ENCODE measurements around the gene SUN2. TPM values are rescaled to one million over a fixed set of nuclear protein-coding genes. Genes with fewer than 3 reads are reported as not detected.
A peak's percentile ranks its signal among the peaks of the same experiment; 100 is the strongest.

The SUN2 gene
- total and polyA plus RNA-seq, 2 of the 4 experiments (the other 2 are of a cell fraction) = 27.8 to 50.0 TPM

DNA sequence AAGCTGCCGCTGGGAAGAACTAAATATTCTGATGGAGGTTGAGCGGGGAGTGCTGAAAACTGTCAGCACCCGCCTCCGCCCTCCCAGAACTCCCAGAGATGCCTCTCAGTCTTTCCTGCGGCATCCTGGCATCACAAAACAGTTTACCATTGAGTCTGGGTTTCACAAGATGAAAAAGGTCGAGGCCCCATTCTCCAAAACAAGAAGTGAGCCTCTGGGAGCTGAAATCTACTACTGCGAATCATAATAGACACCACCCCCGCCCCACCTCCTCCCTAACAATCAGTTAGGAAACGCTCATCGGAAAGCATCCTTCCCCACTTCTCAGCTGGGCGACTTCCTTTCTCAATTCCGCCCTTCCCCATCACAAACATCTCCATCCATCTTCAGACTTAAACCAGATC, 1.0 kb downstream of the SUN2 start:
- Histone ChIP-seq H4K8ac (ENCODE audit: low read depth in 2 of 2, low read length in 2 of 2) (peak overlapping the region; percentile 95 to 98), H2BK15ac (ENCODE audit: low read depth, low read length) (peak overlapping the region; percentile 87; the same call in 2 of the 3 replicates), H2BK20ac (ENCODE audit: low read depth, low read length) (0 out of 2 replicates have a peak overlapping the region, but pooled peaks have one; percentile 18), H3K27ac (ENCODE audit: insufficient read depth, low read length) (peak overlapping the region; percentile 94), H4K5ac (ENCODE audit: low read depth, low read length) (peak overlapping the region; percentile 87), H2AK5ac (ENCODE audit: low read depth, low read length) (peak overlapping the region; percentile 92), H2AK9ac (replicated peaks; ENCODE audit: low read depth, low read length, poor library complexity) (peak overlapping the region; percentile 98), H4K91ac (ENCODE audit: insufficient read depth, low read depth, low read length) (peak overlapping the region; percentile 97), H3K9me1 (ENCODE audit: insufficient read depth, low read length) (peaks cover 14% of the 10 kb centered on the region), H3K9ac (ENCODE audit: low read depth, low read length) (peak overlapping the region; percentile 85), H3K23ac (ENCODE audit: low read depth, low read length) (peak overlapping the region; percentile 70), H4K20me1 (ENCODE audit: insufficient read depth, low read length) (peaks cover 4% of the 10 kb centered on the region; the same call in 1 of the 2 replicates), H3K4ac (ENCODE audit: low read depth, low read length) (peak overlapping the region; percentile 93), H2BK120ac (ENCODE audit: low read depth, low read length) (peak overlapping the region; percentile 61; the same call in 1 of the 2 replicates), H3K9me3 (ENCODE audit: control insufficient read depth, insufficient read depth, low read length) (no peaks in the 10 kb centered on the region), H2BK5ac (ENCODE audit: low read depth, low read length, poor library complexity, severe bottlenecking) (peak overlapping the region; percentile 85), H3K79me1 (ENCODE audit: low read depth in 1 of 2, low read length in 2 of 2) (peaks cover 17 to 65% of the 10 kb centered on the region in 2 experiments), H3K36me3 (ENCODE audit: control insufficient read depth, insufficient read depth, low read length) (peaks cover 27% of the 10 kb centered on the region), H3K27me3 (ENCODE audit: control insufficient read depth, insufficient read depth, low read length) (no peaks in the 10 kb centered on the region), H3K4me3 (ENCODE audit: insufficient read depth, low read depth, low read length) (peak overlapping the region; percentile 52), H3K14ac (replicated peaks; ENCODE audit: low read depth, low read length) (peak overlapping the region; percentile 87), H3K56ac (ENCODE audit: extremely low read depth, insufficient read depth, low read length) (peak overlapping the region; percentile 69), H3K4me2 (ENCODE audit: low read depth, low read length) (peak overlapping the region; percentile 95), H2AFZ (replicated peaks; ENCODE audit: low read length, poor library complexity) (peak overlapping the region; percentile 98), H3K4me1 (ENCODE audit: control insufficient read depth, insufficient read depth, low read length) (peaks cover 9% of the 10 kb centered on the region), H3K18ac (ENCODE audit: low read depth, low read length) (peak overlapping the region; percentile 22)
- WGBS, 2 experiments (ENCODE audit: extremely low coverage in 2 of 2, insufficient read length in 1 of 2) = 0% methylated on average over 4 of the region's 12 CpGs; no CpG with 5 or more reads in 1 of the 2 experiments
- dilution Hi-C loops (cut with HindIII; ENCODE audit: low sequenced_read_pairs, unreplicated experiment) = no loop called here
- no TSS peak for BruUV-seq (replicated peaks)
- ATAC-seq (ENCODE audit: low read depth) (peak; percentile 7), DNase-seq (peak; percentile 19)
- CTCF ChIA-PET = interaction anchor here (1.2 kb wide), 1 partner anchor 11 kb away, joined by 4 read pairs; no protein-coding TSS in a partner anchor
- no peak for TF ChIP-seq RFX5 (IDR thresholded peaks at IDR 0.05; ENCODE audit: low read depth, low read length)
- TF ChIP-seq NFE2L2 (IDR thresholded peaks at IDR 0.05; ENCODE audit: low read depth, low read length) = no peak
- no peak for TF ChIP-seq RCOR1 (IDR thresholded peaks at IDR 0.05; ENCODE audit: insufficient replicate concordance, low read length)
- no peak for TF ChIP-seq FOS (IDR thresholded peaks at IDR 0.05; ENCODE audit: low read depth, low read length)
- TF ChIP-seq, protein P1, sequence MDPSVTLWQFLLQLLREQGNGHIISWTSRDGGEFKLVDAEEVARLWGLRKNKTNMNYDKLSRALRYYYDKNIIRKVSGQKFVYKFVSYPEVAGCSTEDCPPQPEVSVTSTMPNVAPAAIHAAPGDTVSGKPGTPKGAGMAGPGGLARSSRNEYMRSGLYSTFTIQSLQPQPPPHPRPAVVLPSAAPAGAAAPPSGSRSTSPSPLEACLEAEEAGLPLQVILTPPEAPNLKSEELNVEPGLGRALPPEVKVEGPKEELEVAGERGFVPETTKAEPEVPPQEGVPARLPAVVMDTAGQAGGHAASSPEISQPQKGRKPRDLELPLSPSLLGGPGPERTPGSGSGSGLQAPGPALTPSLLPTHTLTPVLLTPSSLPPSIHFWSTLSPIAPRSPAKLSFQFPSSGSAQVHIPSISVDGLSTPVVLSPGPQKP (IDR thresholded peaks at IDR 0.05; ENCODE audit: borderline replicate concordance, low read depth, low read length) = no peak
- no peak for TF ChIP-seq MAZ (IDR thresholded peaks at IDR 0.05; ENCODE audit: borderline replicate concordance, low read depth, low read length)
- no peak for TF ChIP-seq POLR2A (IDR thresholded peaks at IDR 0.05; ENCODE audit: low read depth, low read length)
- TF ChIP-seq SMC3 (IDR thresholded peaks at IDR 0.05; ENCODE audit: low read depth, low read length) = no peak
- TF ChIP-seq, protein P2, sequence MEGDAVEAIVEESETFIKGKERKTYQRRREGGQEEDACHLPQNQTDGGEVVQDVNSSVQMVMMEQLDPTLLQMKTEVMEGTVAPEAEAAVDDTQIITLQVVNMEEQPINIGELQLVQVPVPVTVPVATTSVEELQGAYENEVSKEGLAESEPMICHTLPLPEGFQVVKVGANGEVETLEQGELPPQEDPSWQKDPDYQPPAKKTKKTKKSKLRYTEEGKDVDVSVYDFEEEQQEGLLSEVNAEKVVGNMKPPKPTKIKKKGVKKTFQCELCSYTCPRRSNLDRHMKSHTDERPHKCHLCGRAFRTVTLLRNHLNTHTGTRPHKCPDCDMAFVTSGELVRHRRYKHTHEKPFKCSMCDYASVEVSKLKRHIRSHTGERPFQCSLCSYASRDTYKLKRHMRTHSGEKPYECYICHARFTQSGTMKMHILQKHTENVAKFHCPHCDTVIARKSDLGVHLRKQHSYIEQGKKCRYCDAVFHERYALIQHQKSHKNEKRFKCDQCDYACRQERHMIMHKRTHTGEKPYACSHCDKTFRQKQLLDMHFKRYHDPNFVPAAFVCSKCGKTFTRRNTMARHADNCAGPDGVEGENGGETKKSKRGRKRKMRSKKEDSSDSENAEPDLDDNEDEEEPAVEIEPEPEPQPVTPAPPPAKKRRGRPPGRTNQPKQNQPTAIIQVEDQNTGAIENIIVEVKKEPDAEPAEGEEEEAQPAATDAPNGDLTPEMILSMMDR (conservative IDR thresholded peaks at IDR 0.05; ENCODE audit: low read depth, low read length) = no peak
- TF ChIP-seq, protein P3, sequence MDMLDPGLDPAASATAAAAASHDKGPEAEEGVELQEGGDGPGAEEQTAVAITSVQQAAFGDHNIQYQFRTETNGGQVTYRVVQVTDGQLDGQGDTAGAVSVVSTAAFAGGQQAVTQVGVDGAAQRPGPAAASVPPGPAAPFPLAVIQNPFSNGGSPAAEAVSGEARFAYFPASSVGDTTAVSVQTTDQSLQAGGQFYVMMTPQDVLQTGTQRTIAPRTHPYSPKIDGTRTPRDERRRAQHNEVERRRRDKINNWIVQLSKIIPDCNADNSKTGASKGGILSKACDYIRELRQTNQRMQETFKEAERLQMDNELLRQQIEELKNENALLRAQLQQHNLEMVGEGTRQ (IDR thresholded peaks at IDR 0.05; ENCODE audit: low read depth, low read length) = no peak
- TF ChIP-seq CHD1 (IDR thresholded peaks at IDR 0.05; ENCODE audit: low read depth, low read length) = no peak
- no peak for TF ChIP-seq CEBPB (IDR thresholded peaks at IDR 0.05; ENCODE audit: low read depth, low read length)
- TF ChIP-seq RAD21 (IDR thresholded peaks at IDR 0.05; ENCODE audit: low read length) = no peak
- TF ChIP-seq MAFK (IDR thresholded peaks at IDR 0.05; ENCODE audit: low read depth, low read length) = no peak
- no peak for TF ChIP-seq BHLHE40 (IDR thresholded peaks at IDR 0.05; ENCODE audit: low read depth, low read length)
- no peak for TF ChIP-seq MXI1 (IDR thresholded peaks at IDR 0.05; ENCODE audit: borderline replicate concordance, low read depth, low read length)
- POLR2A ChIA-PET (ENCODE audit: unreplicated experiment) = interaction anchor here (0.7 kb wide), 1 partner anchor 43 kb away, joined by 3 read pairs; no protein-coding TSS in a partner anchor
- in situ Hi-C loops (cut with MboI; ENCODE audit: low sequenced_read_pairs) = no loop called here
- intact Hi-C loops (cut with micrococcal nuclease) = no loop called here
